Activated CD4-positive, CD25-positive, alpha-beta regulatory T cell treated with anti-CD3 and anti-CD28 coated beads, Interleukin-2, amount 50 U/mL, for 16 hours (primary cell): ENCODE results near the gene MIGA1.

Source experiments
- DNase-seq: peaks from one replicate; pipeline ENCODE4 v3.0.0-alpha.2; 2020; ENCODE audit warnings: low read depth, low spot score

MIGA1 gene

GRCh38 chr1:77845951-77846350, 66.5 kb downstream of the MIGA1 start:
- DNase-seq, result no peak

- no peak for DNase-seq
These were observed 67.5 kb downstream of the MIGA1 start for GRCh38 chr1:77846966-77847365.

DNA sequence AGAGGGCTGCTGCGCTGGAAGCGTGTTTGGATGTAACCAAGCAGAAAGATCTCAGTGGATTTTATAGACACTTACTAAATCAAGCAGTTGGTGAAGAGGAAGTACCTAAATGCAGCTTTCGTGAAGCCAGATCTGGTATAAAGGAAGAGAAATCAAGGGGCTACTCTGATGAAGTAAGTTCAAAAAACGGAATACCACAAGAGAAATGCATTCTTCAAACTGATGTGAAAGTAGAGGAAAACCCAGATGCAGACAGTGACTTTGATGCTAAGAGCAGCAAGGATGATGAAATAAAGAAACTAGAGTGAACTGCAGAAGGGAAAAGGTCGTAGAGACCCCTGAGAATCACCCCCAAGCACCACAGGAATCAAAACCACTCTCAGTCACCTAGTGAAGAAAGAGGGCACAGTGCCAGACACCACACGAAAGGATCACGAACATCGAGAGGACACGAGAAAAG, 68.2 kb downstream of the MIGA1 start:
- no peak for DNase-seq

DNA sequence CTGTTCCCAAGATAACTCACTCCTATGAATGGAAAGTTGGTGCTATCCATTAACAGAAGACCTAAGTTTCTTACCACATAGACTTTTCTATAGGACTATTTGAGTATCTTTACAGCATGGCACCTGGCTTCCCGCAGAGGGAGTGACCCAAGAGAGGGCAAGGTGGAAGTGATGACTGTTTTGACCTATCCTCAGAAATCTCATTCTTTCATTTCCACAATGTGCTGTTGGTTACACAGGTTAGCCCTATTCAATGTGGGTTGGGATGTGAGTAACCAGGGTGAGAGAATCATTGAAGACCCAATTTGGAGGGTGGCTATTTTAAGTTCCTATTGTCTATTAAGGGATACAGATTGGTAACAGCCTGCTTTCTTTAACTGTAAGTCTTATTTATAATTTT, 70.6 kb downstream of the MIGA1 start:
- DNase-seq, result no peak

GRCh38 chr1:77857552-77857951, 78.1 kb downstream of the MIGA1 start:
- no peak for DNase-seq

GRCh38 chr1:77858725-77859124, 79.3 kb downstream of the MIGA1 start:
- DNase-seq, result no peak

- no peak for DNase-seq
These were observed 79.8 kb downstream of the MIGA1 start for GRCh38 chr1:77859248-77859647.

GRCh38 chr1:77866296-77866695, 86.8 kb downstream of the MIGA1 start:
- no peak for DNase-seq

- DNase-seq, result no peak
These were observed 93.2 kb downstream of the MIGA1 start for GRCh38 chr1:77872645-77873044.

GRCh38 chr1:77873461-77873860, 94.0 kb downstream of the MIGA1 start:
- no peak for DNase-seq

DNA sequence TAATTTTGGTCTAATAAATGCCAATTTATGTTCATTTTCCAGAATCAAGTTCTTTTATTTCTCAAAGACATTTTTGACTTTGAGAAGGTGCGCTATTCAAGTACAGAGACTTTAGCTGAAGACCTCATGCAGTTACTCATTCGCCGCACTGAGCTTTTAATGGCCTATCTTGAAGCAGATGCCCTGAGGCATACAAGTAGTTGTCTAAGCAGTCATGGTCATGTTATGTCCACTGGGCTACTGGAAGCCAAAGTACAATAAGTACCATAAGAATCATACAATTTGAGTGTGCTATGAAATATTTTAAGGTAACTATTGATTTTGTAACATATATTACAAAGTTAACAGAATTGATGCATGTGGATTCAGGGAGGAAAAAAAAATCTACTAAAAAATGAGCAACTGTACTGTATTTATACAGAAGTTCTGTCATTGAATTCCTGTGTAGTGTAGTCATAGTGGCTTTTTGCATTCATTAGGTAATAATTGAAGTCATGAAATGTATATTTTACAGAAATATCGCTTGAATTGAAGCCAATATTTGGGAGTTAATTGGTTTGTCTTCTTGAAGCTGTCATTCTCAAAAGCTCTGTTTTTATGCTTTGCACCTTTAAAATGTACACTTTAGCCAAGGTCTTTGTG, 95.5 kb downstream of the MIGA1 start:
- no peak for DNase-seq

- DNase-seq, result no peak
These were observed 97.4 kb downstream of the MIGA1 start for GRCh38 chr1:77876884-77877283.

- DNase-seq, result no peak
These were observed 101.6 kb downstream of the MIGA1 start for GRCh38 chr1:77881061-77881460.

DNA sequence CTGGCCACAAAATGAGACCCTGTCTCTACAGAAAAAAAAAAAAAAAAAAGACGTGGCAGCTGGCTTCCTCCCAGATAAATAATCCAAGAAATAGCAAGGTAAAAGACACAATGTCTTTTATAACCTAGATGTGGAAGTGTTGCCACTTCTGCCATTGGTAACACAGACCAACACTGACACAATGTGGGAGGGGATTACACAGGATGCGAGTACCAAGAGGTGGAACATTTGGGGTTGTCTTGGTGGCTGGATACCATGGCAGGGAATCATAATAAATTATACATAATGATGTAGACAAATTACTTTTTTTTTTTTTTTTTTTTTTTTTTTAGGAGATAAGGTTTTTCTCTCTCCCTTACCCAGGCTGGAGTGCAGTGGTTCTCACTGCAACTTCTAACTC, 103.0 kb downstream of the MIGA1 start:
- DNase-seq, result no peak

DNA sequence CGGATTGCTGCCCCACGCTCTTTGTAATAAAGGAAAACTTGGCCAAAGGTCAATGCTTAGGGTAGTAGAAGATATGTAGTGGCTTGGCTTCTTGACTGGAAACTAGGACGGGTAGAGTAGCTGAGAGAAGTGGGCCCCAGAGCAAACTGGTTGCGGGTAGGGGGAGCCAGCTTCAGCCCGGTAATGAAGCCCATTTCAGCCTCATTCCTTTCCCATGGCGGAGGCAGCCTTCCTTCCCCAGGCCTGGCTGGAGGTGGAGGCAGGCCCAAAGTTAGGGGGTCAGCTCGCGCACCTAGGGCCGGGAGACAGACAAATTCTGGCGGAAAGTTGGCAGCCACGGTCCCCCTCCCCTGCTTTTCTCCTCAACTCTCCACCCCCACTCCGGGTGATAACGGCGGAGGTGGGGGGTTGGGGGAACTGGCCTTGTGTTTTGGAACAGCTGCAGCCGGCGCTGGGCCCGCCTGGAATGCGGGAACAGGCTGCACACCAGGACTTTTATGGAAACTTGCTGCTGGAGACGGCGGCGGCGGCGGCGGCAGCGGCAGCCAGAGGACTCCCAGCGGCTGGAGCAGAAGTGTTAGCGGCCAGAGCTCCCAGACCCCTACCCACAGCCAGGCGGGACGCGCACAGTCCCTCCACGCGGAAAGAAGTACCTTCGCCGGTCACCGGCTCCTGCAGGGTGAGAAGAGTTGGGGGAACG, 108.8 kb downstream of the MIGA1 start, which contains the start of gene NEXN:
TSS of gene NEXN (plus strand) at position 544 of the 700 bp plus-strand sequence. CDS start 27,483 bp downstream, outside the sequence.
- no peak for DNase-seq

- no peak for DNase-seq
These were observed 109.6 kb downstream of the MIGA1 start for GRCh38 chr1:77888781-77889642.

GRCh38 chr1:77889671-77890070, 110.2 kb downstream of the MIGA1 start:
- no peak for DNase-seq

- no peak for DNase-seq
These were observed 111.8 kb downstream of the MIGA1 start for GRCh38 chr1:77891200-77891599.

GRCh38 chr1:77899647-77900320, 120.3 kb downstream of the MIGA1 start:
- DNase-seq, result no peak

DNA sequence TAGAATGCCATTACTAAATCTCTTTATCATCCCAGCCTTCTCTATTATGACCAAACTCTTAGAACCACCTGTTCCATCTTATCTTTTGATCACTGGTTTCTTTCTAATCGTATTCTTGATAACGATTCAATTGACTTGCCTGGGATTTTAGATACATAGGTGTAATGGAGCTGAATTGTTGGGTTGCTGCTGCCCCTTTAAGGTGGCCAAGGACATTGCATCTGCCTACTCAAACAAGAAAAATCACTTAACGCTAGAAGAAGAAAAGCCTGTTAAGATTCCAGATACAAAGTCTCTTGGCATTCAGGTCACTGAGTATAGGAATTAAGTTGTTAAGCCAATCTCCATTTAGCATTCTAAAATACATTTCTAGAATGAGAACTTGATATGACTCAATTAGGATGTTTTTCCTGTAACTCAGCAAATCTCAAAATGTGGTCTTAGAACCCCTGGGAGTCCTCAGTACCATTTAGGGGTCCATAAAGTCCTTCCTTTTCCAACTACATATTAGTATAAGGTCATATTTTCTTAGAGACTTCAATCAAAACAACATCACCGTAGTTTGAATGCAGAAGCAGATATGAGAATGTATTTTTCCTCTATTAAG, 121.3 kb downstream of the MIGA1 start:
- no peak for DNase-seq

- no peak for DNase-seq
These were observed 126.2 kb downstream of the MIGA1 start for GRCh38 chr1:77905603-77906002.
